GM11168 (cell line): Measurements from ENCODE around the gene STATH.
"Not testable (repeated sequence)": the region's sequence is repeated elsewhere in the genome, so short reads cannot be mapped to it uniquely, and the experiment has no call there.

Experiments
- in situ Hi-C: fragments of 300-500 bp; cut with MboI; formaldehyde crosslinking; loops from one replicate; pipeline ENCODE4 v1.12.0; 2022; ENCODE audit warnings: low sequenced_read_pairs; ENCODE audit not compliant: unreplicated experiment

STATH gene

GRCh38 chr4:69995526-69996016, at the start of gene STATH:
STATH (plus strand) TSS chr4:69995966; CDS start chr4:69998438, 2,472 bp downstream.
- in situ Hi-C loops, result no loop called here

GRCh38 chr4:69951602-69952001, 44.2 kb upstream of the STATH start:
- in situ Hi-C loops, result no loop called here

GRCh38 chr4:69957209-69957608, 38.6 kb upstream of the STATH start:
- in situ Hi-C loops, result no loop called here

- in situ Hi-C loops, result no loop called here
Observed at GRCh38 chr4:69965628-69966027, 30.1 kb upstream of the STATH start, which contains the start of gene CSN2. CSN2 (minus strand) TSS chr4:69965728; CDS start chr4:69960995, 4,733 bp downstream.

- in situ Hi-C loops, result no loop called here
Observed at GRCh38 chr4:69970071-69970470, 25.7 kb upstream of the STATH start.

- in situ Hi-C loops, result no loop called here
Observed at GRCh38 chr4:69974631-69975030, 21.1 kb upstream of the STATH start.

- in situ Hi-C loops, result no loop called here
Observed at GRCh38 chr4:69977582-69977981, 18.2 kb upstream of the STATH start.

GRCh38 chr4:69984030-69984443, 11.7 kb upstream of the STATH start:
- in situ Hi-C loops, result no loop called here

- in situ Hi-C loops, result no loop called here
Observed at GRCh38 chr4:69986663-69987062, 9.1 kb upstream of the STATH start.

- in situ Hi-C loops, result no loop called here
Observed at GRCh38 chr4:69991016-69991415, 4.8 kb upstream of the STATH start.

- in situ Hi-C loops, result no loop called here
Observed at GRCh38 chr4:69994782-69995181, 984 bp upstream of the STATH start.

GRCh38 chr4:69999420-69999819, 3.7 kb downstream of the STATH start:
- in situ Hi-C loops, result no loop called here

GRCh38 chr4:70000711-70001110, 4.9 kb downstream of the STATH start:
- in situ Hi-C loops, result no loop called here

GRCh38 chr4:70002507-70002906, 6.7 kb downstream of the STATH start:
- in situ Hi-C loops, result no loop called here

- in situ Hi-C loops, result no loop called here
Observed at GRCh38 chr4:70008771-70009170, 13.0 kb downstream of the STATH start.

- in situ Hi-C loops, result not testable (repeated sequence)
Observed at GRCh38 chr4:70019006-70019405, 23.2 kb downstream of the STATH start.

GRCh38 chr4:70023218-70023617, 27.5 kb downstream of the STATH start:
- in situ Hi-C loops, result no loop called here

GRCh38 chr4:70027011-70027410, 31.2 kb downstream of the STATH start:
- in situ Hi-C loops, result no loop called here

GRCh38 chr4:70028159-70028558, 32.4 kb downstream of the STATH start, which contains the start of gene HTN3:
HTN3 (plus strand) TSS chr4:70028459; CDS start chr4:70030741, 2,282 bp downstream.
- in situ Hi-C loops, result not testable (repeated sequence)

GRCh38 chr4:70037559-70037958, 41.8 kb downstream of the STATH start:
- in situ Hi-C loops, result not testable (repeated sequence)

- in situ Hi-C loops, result not testable (repeated sequence)
Observed at GRCh38 chr4:70039928-70040327, 44.2 kb downstream of the STATH start.

- in situ Hi-C loops, result no loop called here
Observed at GRCh38 chr4:70041652-70042286, 46.0 kb downstream of the STATH start.
